SJSA1 (cell line): ENCODE measurements around the gene COL4A2. TPM values are rescaled to one million over a fixed set of nuclear protein-coding genes. Genes with fewer than 3 reads are reported as not detected.

ENCODE experiments used
- DNase-seq, 2 experiments: peaks; one replicate each; pipeline ENCODE4 v3.0.0-alpha.2; 2015 to 2020; ENCODE audit warnings: low spot score in 2 of 2, low read depth in 1 of 2
- H3K27ac ChIP-seq: fragments of 250-450 bp; sonication (Bioruptor Pico); 2 replicates; pipeline ENCODE4 v1.5.1; 2020; ENCODE audit warnings: mild to moderate bottlenecking, moderate library complexity
- H3K27me3 ChIP-seq: fragments of 250-450 bp; sonication (Bioruptor Pico); replicated peaks from 2 replicates; pipeline ENCODE4 v1.5.1; 2020; ENCODE audit warnings: mild to moderate bottlenecking, moderate library complexity
- H3K36me3 ChIP-seq: fragments of 250-450 bp; sonication (Bioruptor Pico); 2 replicates; pipeline ENCODE4 v1.5.1; 2020; ENCODE audit warnings: mild to moderate bottlenecking
- H3K4me1 ChIP-seq: fragments of 250-450 bp; sonication (Bioruptor Pico); replicated peaks from 2 replicates; pipeline ENCODE4 v1.6.1; 2021; ENCODE audit warnings: mild to moderate bottlenecking
- H3K4me3 ChIP-seq: fragments of 250-450 bp; sonication (Bioruptor Pico); 2 replicates; pipeline ENCODE4 v1.5.1; 2020; ENCODE audit warnings: mild to moderate bottlenecking
- H3K9me3 ChIP-seq: fragments of 250-450 bp; sonication (Bioruptor Pico); replicated peaks from 2 replicates; pipeline ENCODE4 v1.5.1; 2020; ENCODE audit warnings: mild to moderate bottlenecking
- total RNA-seq: library from RNA; depleted of rRNA; stranded (reverse); fragments of >200 nt; shearing (Covaris generic); gene quantifications from 2 replicates; pipeline ENCODE4 v1.2.3, GENCODE V29; 2014

The COL4A2 gene
- total RNA-seq, 1 experiment from 2014 or later, result 741 TPM

GRCh38 chr13:110330491-110331011, 23.5 kb downstream of the COL4A2 start:
- Histone ChIP-seq H3K4me3 (peak overlapping the region; percentile 29), H3K27me3 (no peaks in the 10 kb centered on the region), H3K27ac (peak overlapping the region; percentile 92), H3K9me3 (peaks cover 3% of the 10 kb centered on the region), H3K4me1 (peaks cover 100% of the 10 kb centered on the region), H3K36me3 (peaks cover 22% of the 10 kb centered on the region)
- peak; percentile 87 to 93 for DNase-seq

DNA sequence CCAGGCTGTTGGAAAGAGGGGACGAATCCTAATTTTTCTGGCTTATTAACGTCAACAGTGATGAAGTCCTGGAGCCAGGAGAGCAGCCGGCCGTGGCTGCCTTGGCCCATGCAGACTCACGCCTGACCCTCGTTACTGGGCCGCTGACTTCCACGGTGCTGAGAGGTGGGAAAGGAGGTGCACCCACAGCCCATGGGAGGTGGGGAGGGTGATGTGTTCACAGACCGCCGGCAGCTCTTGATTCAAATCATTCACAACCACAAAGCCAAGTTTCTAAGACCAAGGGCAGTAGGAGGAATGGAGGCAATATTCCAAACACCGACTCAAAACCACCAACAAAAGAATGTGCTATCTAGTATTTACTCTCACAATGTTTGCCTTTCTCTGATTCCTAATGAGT, 24.3 kb downstream of the COL4A2 start:
- DNase-seq, result peak; percentile 93 to 97
- Histone ChIP-seq H3K27ac (peak overlapping the region; percentile 92), H3K36me3 (peaks cover 29% of the 10 kb centered on the region), H3K9me3 (peaks cover 7% of the 10 kb centered on the region), H3K27me3 (no peaks in the 10 kb centered on the region), H3K4me1 (peaks cover 93% of the 10 kb centered on the region), H3K4me3 (peak overlapping the region; percentile 29)

DNA sequence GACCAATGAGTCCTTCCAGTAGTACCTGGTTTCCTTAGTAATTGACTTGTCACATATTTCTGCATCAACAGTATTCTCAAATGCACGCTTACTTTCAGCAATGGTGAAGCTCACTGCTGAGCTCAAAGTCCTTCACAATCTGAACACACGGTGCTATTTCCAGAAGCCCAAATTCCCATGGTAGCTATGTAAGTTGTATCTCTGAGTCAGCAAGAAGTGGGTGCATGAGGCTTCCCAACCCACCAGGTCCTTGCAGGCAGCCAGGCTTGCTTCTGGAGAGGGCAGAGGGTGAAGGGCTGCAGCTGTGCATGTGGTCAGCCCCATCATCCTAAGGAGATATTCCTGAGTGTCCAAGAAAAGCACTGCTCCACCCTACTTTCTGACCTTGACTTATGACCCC, 25.7 kb downstream of the COL4A2 start:
- H3K9me3 ChIP-seq, result peaks cover 7% of the 10 kb centered on the region
- no peaks in the 10 kb centered on the region for H3K27me3 ChIP-seq
- peaks cover 89% of the 10 kb centered on the region for H3K4me1 ChIP-seq
- H3K36me3 ChIP-seq, result peaks cover 28% of the 10 kb centered on the region
- no peak overlapping the region for H3K4me3 ChIP-seq
- no peak overlapping the region for H3K27ac ChIP-seq
- DNase-seq, result no peak

- Histone ChIP-seq H3K36me3 (peaks cover 28% of the 10 kb centered on the region), H3K9me3 (peaks cover 7% of the 10 kb centered on the region), H3K27me3 (no peaks in the 10 kb centered on the region), H3K4me1 (peaks cover 89% of the 10 kb centered on the region), H3K4me3 (no peak overlapping the region), H3K27ac (peak overlapping the region; percentile 20)
- no peak for DNase-seq
Measured at GRCh38 chr13:110333837-110334236, 26.8 kb downstream of the COL4A2 start.

- H3K9me3 ChIP-seq, result peaks cover 7% of the 10 kb centered on the region
- H3K27ac ChIP-seq, result peak overlapping the region; percentile 20
- no peak overlapping the region for H3K4me3 ChIP-seq
- peaks cover 28% of the 10 kb centered on the region for H3K36me3 ChIP-seq
- peak; percentile 96 to 97 for DNase-seq
- H3K4me1 ChIP-seq, result peaks cover 89% of the 10 kb centered on the region
- no peaks in the 10 kb centered on the region for H3K27me3 ChIP-seq
Measured at GRCh38 chr13:110334256-110334655, 27.2 kb downstream of the COL4A2 start.

DNA sequence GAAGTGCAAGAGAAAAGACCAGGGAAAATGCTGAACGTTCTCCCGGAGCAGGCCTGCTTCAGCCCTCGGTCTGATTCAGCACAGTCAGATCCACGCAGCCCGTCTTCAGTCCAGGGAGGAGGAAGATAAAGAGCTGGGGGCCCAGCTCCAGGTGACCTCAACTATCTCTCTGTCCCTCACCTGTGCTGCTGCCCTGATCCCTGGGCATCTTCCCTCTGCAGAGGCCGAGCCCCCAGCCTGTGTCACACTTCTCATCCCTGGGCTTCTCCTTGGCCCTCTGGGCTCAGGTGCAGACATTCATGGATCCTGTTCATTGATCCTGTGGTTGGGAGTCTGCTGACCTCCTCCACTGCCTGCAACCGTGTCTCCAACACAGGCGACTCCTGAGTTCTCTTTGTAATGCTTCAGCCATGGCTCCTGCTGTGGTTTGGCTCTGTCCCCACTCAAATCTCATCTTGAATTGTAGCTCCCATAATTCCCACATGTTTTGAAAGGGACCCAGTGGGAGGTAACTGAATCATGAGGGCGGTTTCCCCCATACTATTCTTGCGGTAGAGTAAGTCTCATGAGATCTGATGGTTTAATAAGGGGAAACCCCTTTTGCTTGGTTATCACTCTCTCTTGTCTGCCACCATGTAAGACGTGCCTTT, 27.9 kb downstream of the COL4A2 start:
- H3K4me3 ChIP-seq, result no peak overlapping the region
- DNase-seq, result peak in 1 of 2 experiments; percentile 63
- peaks cover 89% of the 10 kb centered on the region for H3K4me1 ChIP-seq
- H3K27ac ChIP-seq, result peak overlapping the region; percentile 20
- peaks cover 7% of the 10 kb centered on the region for H3K9me3 ChIP-seq
- H3K36me3 ChIP-seq, result peaks cover 29% of the 10 kb centered on the region
- no peaks in the 10 kb centered on the region for H3K27me3 ChIP-seq

GRCh38 chr13:110336108-110336507, 29.0 kb downstream of the COL4A2 start:
- peaks cover 7% of the 10 kb centered on the region for H3K9me3 ChIP-seq
- no peak for DNase-seq
- peaks cover 89% of the 10 kb centered on the region for H3K4me1 ChIP-seq
- no peaks in the 10 kb centered on the region for H3K27me3 ChIP-seq
- peaks cover 34% of the 10 kb centered on the region for H3K36me3 ChIP-seq
- no peak overlapping the region for H3K27ac ChIP-seq
- H3K4me3 ChIP-seq, result no peak overlapping the region

DNA sequence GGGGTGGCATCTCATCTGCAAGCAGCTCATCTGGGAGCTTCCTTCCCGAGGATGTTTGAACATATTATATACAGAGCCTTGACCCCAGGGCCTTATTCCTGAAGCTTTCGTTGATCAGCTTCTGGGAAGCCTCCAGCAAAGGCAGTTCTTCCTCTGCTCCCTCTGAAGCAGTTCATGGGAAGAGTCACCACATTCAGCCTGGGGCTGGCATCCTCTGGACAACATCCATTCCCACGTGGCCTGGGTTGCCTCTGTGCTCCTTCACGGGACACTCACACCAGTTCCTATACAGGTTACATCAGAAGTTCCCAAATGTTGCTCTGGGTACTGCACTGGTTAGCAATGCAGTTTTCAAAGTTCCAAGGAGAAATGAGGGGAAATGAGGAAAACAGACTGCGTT, 29.6 kb downstream of the COL4A2 start:
- H3K27me3 ChIP-seq, result no peaks in the 10 kb centered on the region
- peaks cover 38% of the 10 kb centered on the region for H3K36me3 ChIP-seq
- H3K9me3 ChIP-seq, result peaks cover 7% of the 10 kb centered on the region
- DNase-seq, result no peak
- H3K27ac ChIP-seq, result no peak overlapping the region
- no peak overlapping the region for H3K4me3 ChIP-seq
- peaks cover 89% of the 10 kb centered on the region for H3K4me1 ChIP-seq

- DNase-seq, result no peak
- Histone ChIP-seq H3K27me3 (no peaks in the 10 kb centered on the region), H3K4me3 (no peak overlapping the region), H3K9me3 (peaks cover 7% of the 10 kb centered on the region), H3K4me1 (peaks cover 89% of the 10 kb centered on the region), H3K27ac (no peak overlapping the region; the same call in 1 of the 2 replicates), H3K36me3 (peaks cover 36% of the 10 kb centered on the region)
Measured at GRCh38 chr13:110337247-110337646, 30.2 kb downstream of the COL4A2 start.

DNA sequence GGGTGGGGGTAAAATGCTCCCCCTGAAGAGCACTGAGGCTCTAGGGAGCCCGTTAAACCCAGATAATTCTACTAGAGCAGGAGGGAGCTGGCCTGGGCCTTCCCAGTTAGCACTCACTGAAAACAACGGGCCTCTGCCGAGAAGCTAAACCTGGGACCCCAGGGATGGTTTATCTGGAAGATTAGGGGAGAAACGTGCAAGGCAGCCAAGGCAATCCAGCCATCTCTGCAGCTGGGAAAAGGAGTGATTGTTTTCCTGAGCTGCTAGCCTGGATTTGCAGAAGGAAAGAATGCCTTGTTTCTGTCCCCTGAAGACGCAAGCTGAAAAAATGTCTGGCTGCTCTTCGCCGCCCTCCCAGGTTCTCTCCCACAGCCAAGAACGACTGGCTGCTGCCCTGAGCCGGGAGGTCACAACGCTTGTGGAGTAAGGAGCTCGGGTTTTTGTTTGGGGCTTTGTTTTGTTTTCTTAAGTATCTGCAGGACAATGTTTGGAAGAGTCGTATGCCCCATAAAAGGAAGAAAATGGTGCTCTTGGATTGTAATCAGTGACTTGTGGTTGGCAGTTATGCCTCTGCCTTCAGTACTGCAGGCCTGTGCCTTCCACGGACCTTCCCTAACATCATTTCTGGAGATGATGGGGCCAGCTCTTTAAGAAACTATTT, 31.5 kb downstream of the COL4A2 start:
- peaks cover 31% of the 10 kb centered on the region for H3K36me3 ChIP-seq
- peak; percentile 96 to 98 for DNase-seq
- H3K9me3 ChIP-seq, result peaks cover 7% of the 10 kb centered on the region
- no peaks in the 10 kb centered on the region for H3K27me3 ChIP-seq
- peak overlapping the region; percentile 90 for H3K27ac ChIP-seq
- no peak overlapping the region for H3K4me3 ChIP-seq
- H3K4me1 ChIP-seq, result peaks cover 86% of the 10 kb centered on the region

DNA sequence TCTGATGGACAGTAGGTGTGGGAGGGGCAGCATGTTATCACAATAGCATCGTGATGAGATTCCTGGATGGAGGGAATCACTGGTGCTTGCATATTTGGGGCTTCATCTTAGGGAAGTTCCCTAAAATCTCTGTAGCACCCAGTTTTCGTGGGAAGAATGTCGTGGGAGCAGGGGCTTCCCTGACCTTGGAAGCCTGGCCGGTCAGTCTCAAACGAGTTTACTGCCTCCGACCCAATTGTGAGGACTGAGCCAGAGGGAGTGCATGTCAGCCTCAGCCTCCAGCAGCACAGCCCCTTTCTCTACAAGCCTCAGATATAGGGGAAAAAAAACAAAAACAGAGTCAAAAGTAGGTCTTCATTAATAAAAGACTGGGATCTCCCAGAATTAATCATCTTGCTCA, 32.2 kb downstream of the COL4A2 start:
- Histone ChIP-seq H3K36me3 (peaks cover 32% of the 10 kb centered on the region), H3K4me3 (no peak overlapping the region), H3K4me1 (peaks cover 79% of the 10 kb centered on the region), H3K27me3 (no peaks in the 10 kb centered on the region), H3K27ac (peak overlapping the region; percentile 90), H3K9me3 (peaks cover 7% of the 10 kb centered on the region)
- no peak for DNase-seq

DNA sequence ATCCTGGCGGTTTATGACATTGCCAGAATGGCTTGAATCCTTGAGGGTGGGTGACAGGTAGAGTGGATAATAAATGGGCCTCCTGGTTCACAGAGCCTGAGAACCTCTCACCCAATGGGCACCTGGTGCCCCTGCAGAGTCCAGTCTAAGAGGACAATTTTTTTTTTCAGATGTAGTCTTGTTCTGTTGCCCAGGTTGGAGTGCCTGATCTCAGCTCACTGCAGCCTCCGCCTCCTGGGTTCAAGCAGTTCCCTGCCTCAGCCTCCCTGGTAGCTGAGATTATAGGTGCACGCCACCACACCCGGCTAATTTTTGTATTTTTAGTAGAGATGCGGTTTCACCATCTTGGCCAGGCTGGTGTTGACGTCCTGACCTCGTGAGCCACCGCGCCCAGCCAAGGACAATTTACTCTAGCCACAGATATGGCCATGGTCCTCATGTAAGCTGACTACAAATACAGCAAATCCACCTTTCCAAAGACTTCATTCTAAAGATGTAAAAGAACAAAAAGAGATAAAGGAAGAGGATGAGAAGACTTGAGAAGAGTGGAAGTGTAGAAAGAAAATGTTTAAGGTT, 33.0 kb downstream of the COL4A2 start:
- Histone ChIP-seq H3K4me1 (peaks cover 71% of the 10 kb centered on the region), H3K4me3 (no peak overlapping the region), H3K27ac (peak overlapping the region; percentile 90), H3K36me3 (peaks cover 31% of the 10 kb centered on the region), H3K9me3 (peaks cover 7% of the 10 kb centered on the region), H3K27me3 (no peaks in the 10 kb centered on the region)
- DNase-seq, result no peak

- Histone ChIP-seq H3K36me3 (peaks cover 22% of the 10 kb centered on the region), H3K27me3 (no peaks in the 10 kb centered on the region), H3K27ac (peak overlapping the region; percentile 90), H3K4me3 (no peak overlapping the region), H3K4me1 (peaks cover 65% of the 10 kb centered on the region), H3K9me3 (no peaks in the 10 kb centered on the region; the same call in 1 of the 2 replicates)
- DNase-seq, result peak; percentile 95 to 97
Measured at GRCh38 chr13:110340812-110341444, 33.8 kb downstream of the COL4A2 start.
